Measurements from ENCODE around the gene ATP6AP1.
"Not testable (repeated sequence)": the region's sequence is repeated elsewhere in the genome, so short reads cannot be mapped to it uniquely, and the experiment has no call there.

The ATP6AP1 gene

DNA sequence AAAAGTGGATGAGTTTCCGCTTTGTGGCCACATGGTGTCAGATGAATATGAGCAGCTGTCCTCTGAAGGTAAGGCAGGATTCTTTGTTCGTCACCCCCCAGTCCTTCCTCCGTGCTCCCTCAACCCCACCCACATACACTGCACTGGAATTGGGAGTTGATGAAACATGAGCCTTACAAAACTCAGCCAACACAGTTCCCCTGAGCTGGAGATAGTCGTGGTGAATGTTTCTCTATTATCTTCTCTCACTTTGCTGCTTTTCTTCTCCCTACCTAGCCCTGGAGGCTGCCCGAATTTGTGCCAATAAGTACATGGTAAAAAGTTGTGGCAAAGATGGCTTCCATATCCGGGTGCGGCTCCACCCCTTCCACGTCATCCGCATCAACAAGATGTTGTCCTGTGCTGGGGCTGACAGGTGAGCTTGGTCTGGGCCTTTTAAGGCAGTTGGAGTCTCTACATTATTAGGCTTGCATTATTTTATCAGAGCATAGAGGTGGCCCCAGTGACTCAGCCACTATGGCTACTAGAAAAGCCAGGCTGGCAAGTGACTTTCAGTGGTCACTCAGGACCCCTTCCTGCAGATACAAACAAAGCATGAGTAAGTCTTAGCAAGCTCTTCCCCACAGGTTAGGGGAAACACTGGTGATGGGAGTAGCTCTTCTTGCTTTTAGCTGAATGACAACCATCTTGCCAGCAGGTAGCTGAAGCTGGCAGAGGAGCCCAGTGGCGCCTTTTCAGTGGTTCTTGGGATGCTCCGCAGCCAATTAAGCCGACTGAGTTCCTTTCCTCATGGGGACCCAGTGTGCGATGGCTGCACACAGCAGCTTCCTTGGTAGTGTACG, 28.7 kb upstream of the ATP6AP1 start:
- DNase-seq (ENCODE audit: low spot score) = no peak

DNA sequence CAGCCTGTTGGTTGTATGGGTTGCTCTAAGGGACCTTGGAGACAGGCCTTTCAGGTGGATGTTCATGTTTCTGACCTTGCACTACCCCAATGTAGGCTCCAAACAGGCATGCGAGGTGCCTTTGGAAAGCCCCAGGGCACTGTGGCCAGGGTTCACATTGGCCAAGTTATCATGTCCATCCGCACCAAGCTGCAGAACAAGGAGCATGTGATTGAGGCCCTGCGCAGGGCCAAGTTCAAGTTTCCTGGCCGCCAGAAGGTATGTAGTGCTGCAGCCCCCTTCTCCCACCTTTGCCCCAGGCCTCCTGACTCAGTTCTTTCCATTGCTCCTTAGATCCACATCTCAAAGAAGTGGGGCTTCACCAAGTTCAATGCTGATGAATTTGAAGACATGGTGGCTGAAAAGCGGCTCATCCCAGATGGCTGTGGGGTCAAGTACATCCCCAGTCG, 28.1 kb upstream of the ATP6AP1 start:
- not testable (repeated sequence) for DNase-seq (ENCODE audit: low spot score)

DNA sequence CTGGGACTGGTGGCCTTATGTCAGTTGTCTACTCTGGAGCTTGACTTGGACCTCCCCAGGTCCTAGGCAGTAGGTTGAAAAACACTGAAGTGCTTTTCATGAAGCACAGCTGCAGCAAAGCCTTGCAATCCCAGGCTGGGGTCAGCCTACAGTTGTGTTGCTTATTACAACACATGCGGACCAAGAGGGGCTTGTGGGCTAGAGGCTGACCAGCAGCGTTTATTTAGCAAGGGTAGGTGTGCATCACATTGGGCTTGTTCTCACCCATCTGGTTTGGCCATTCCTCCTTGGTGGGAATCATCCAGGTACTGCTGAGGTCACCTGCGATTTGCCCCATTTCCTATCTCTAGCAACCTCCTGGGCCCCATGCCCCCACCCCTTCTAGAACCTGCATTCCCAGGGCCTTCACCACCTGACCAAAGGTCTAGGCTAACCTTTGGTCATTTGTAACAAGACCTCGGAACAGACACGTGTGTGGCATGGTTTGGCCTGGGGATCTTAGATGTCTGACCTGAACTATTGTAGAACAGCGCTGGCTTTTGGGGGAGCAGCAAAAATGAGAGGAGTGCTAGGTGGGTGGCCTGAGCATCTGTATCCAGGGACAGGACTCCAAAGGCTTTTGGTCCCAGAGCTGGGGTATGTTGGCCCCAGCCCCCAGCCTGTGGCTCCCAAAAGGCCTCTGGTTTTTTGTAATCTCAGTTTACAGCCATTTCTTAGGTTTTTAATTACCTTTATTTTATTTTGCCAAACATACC, 27.3 kb upstream of the ATP6AP1 start:
- DNase-seq (ENCODE audit: low spot score) = no peak

DNA sequence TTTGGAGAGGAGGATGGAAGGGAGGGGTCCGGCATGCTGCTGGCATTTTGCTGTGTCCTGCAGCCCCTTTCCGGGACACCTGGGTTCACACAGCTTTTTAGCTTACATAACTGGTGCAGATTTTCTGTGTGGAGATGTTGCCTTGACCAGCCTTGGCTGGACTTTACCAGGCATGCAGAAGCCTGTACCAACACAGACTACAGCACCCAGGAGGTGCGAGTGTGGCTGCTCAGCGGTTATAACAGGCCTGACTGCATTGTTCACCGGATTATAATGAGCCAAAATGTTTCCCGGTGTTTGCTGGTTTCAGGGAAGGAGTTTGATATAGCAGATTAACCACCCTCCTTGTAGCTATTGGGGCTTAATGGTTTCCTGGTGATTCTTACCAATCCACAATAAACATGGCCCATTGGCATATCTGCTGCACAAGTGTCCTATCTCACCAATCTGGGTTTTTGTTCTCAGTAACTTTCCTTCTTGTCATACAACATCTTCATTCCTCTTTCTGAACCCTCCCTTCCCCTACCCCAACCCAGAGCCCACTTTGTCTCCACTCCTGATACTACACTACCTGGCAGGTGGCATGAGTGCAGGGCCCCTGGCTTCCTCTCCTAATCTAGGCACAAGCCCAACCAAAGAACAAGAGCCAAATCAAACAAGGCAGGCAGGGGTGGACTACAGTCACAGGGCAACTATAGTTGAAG, 26.4 kb upstream of the ATP6AP1 start:
- no peak for DNase-seq (ENCODE audit: low spot score)

DNA sequence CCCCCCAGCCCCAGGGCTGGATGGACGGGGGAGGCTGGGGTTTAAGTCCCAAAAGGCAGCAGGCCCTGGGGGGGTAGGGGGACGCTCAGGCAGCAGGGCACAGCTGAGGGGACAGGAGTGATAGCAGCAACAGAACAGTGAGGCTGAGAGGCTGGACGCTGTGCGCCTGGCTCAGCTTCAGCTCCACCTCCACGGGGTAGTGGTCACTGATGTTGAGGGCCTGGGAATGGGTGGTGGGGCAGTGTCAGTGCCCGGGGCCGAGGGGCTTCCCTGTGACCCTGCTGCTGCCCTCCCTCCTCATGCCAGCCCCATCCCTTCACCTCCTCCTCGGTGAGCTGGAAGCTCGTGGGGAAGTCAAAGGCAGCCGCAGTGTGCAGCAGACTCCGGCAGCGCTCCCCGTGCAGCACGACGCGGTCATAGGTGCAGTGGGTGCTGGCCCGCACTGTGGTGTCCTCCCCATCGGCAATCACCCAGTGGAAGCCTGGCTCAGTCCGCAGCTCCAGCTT, 25.8 kb upstream of the ATP6AP1 start:
- no peak for DNase-seq (ENCODE audit: low spot score)

DNA sequence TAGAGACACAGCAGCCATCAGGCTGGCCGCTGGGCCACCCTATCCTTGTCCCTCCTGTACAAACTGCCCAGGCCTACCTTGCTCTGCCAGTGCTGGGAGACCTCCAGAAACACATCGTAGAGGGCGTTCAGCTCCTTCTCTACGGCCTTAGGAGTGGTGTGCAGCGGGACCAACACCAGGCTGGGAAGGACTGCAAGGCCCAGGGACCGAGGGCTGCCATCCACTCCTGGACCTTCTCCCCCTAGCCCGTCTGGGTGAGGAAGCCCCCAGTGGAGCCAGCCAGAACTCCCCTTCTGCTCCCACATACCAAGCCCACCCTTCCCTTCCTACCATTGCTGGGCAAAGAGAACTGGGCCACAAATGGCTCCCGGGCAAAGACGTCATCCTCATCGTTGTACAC, 25.3 kb upstream of the ATP6AP1 start:
- DNase-seq (ENCODE audit: low spot score) = no peak

DNA sequence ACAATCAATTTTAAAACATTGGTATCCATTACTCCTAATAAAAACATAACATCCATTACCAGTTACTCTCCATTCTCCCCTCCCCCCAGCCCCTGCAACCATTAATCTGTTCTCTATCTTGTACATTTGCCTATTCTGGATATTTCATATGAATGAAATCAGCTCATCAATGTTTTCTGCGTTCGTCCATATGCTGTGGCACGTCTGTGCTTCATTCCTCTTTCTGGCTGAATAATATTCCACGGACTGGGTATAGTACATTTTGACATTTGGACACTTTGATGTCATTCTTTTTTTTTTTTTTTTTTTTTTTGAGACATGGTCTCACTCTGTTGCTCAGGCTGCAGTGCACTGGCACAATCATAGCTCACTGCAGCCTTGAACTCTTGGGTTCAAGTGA, 24.6 kb upstream of the ATP6AP1 start:
- DNase-seq (ENCODE audit: low spot score) = no peak

DNA sequence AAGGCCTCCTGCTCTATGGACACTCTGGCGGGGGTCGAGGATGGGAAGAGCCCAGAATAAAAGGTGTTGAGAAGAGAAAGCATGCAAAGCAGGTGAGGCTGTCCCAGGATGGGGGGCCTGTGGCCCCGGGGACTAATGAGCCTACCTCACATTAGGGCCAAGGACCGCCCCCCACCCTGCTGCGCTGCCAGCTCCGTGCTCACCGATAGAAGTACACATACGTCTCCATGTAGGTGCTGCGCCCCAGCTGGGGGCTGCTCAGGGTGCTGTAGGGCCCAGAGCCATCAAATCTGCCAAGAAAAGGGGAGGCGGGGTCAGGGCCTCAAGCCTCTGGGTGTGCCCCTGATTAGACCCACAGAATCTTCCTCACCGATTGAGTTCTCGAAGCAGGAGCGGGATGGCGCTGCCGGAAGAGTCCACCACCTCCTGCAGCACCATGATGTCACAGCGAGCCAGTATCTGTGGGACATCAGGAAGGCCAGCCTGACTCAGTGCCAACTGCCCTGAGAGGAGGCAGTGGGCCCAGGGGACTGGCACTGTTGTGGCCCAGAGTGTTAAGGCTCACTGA, 23.8 kb upstream of the ATP6AP1 start:
- DNase-seq (ENCODE audit: low spot score) = no peak

DNA sequence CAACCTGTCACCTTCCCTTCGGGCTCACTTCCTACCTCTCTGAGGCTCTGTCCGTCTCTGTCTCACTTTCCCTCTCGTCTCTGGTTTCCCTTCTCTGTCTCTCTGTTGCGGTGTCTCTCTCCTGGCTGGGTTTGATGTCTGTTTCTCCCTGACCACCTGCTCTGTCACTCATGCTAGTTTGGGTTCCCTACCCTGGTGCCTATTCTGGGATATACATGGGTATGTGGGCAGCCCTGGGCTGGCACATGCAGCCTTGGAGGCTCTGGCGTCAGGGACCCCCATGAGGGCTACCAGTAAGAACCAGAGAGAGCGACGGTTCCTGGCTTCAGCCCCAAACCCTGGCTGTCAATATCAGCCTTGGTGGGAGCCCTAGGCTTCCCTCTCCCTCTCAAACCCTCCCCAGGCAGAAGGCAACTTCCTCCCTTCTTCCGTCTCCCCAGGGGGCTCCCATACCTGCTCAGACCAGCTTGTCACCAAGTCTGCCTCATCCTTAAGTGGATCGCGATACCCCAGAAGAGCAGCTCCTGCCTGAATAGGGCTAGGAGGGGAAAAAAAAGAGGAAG, 19.7 kb upstream of the ATP6AP1 start:
- DNase-seq (ENCODE audit: low spot score) = no peak

DNA sequence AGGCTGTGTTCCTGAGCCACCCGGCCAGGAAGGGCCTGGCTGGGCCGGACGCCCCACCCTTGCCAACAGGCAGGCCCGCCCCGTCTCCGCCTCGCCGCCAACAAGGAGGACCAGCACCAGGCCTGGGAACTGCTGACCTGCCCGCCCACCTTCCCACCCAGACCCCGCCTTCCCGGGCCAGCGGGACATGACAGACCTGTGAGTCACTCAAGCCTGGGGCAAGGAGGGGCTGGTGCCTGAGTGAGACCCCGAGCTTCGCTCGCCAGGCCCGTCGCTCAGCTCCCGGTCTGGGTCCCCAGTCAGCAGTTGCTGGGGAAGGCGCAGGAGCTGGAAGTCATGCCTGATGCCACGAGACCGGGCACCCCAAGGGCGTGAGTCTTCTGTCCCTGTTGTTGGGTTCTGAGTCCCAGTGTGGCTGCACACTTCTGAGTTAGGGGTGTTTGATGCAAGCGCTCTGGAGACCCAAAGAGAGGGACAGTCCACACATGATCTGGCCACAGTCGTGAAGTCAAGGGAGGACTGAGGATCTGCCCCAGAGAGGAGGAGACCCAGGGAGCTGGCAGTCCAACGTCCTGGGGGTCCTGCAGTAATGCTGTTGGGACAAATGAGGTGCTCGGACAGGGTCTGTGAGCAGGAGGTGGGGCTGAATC, 19.1 kb upstream of the ATP6AP1 start, which contains the start of gene DNASE1L1:
TSS of gene DNASE1L1 (minus strand) at position 33 of the 650 bp plus-strand sequence. CDS start 3,686 bp downstream, outside the sequence.
- peak; percentile 17 for DNase-seq (ENCODE audit: low spot score)

DNA sequence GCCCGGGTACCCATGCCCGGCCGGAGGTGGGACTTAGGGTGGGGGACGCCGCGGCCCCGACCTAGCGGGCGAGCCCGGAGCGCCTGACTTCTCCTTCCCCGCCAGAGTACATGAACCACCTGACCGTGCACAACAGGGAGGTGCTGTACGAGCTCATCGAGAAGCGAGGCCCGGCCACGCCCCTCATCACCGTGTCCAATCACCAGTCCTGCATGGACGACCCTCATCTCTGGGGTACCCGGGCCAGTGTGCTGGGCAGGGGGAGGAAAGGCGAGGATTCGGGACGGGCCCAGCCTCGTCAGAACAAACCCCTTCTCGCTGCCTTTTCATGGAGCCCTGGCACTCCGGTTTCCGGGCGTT, 16.5 kb upstream of the ATP6AP1 start:
- peak; percentile 49 for DNase-seq (ENCODE audit: low spot score)

DNA sequence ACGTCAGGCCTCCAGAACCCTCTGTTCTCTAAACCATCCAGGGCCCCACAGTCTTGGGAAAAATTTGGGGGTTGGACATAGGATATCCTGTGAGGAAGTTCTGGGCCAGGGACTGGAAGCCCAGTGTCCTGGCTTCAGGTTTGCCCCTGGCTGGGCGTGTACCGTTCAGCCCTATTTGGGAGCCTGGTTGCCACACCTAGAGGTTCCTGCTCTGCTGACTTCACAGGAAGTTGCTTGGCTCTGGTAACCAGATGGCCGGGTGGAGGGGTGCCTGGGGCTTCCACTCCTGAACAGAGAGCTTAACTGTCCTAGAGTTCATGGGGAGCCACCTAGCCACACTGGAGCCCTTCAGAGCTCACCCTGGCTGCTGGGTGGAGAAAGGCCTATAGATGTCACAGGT, 16.0 kb upstream of the ATP6AP1 start:
- no peak for DNase-seq (ENCODE audit: low spot score)

DNA sequence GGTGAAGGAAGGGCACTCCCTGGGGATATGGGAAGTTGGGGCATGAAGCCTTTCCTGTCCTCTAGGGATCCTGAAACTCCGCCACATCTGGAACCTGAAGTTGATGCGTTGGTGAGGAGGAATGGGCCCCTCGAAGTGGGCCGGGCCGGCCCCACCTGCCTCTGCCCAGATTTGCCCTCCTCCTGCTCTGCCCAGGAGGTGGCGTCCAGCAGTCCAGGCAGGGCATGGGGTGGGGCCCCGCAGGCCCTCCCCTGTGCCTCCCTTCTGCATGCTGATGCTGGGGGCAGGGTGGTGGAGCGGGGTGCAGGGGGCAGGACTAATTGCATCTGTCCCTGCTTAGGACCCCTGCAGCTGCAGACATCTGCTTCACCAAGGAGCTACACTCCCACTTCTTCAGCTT, 15.3 kb upstream of the ATP6AP1 start:
- no peak for DNase-seq (ENCODE audit: low spot score)

DNA sequence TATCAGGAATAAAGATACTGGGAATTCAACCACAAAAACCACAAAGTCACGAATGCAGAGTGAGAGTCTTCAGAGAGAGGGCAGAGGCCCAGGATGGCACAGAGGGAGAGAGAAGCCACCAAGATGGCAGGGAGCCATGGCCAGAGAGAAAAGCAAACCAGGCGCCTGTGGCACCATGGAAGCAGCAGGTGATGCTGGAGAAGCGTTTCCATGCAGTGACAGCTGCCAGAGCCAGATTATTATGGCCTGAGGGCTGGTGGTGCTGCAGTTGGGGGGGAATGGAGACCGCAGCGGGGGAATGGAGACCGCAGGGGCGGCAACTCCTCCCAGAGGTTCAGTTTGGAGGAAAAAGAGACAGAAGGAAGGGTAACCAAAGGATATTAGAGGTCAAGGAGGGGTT, 11.3 kb upstream of the ATP6AP1 start:
- no peak for DNase-seq (ENCODE audit: low spot score)

DNA sequence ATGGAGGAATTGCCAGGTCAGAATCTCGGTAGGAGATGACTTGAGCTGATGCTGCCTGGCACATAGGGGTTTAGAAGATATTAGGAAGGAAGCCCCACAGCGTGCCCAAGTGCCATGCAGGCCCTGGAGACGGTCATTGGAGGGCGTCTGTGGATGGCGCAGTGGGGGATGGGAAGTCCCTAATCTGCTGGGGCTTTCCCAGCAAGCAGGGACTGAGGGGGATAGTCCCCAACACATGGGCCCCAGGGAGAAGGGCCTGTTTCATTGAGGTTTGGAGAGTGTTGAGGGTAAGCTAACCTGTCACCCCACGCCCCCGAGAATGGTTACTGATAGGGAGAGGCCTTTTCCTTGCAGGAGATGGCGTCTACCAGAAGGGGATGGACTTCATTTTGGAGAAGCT, 9.3 kb upstream of the ATP6AP1 start:
- no peak for DNase-seq (ENCODE audit: low spot score)

DNA sequence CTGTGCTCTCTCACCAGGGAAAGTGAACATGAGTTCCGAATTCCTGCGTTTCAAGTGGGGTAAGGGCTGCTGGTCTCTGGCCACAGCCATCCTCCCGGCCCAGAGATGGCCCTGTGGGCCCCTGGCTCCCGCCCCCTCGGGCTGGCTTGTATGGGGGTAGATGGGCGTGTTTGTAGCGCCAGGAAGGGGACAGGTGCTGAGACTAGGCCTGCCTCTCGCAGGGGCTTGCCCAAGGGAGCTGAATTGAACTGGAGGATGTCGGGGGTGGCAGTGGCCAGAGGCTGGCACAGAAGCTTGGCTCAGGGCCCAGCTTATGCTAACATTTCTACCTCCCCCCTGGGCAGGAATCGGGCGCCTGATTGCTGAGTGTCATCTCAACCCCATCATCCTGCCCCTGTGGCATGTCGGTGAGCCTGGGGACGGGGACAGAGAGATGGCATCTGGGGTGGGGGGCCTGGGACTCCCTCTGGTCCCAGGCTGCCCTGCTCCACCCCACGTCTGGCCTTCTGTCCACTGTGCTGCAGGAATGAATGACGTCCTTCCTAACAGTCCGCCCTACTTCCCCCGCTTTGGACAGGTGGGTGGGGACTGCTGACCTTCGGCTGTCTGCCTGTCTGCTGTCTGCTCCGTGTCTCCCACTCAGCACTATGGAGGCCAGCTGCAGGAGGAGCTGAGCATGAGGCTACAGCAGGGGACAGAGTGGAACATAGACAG, 8.6 kb upstream of the ATP6AP1 start:
- no peak for DNase-seq (ENCODE audit: low spot score)

DNA sequence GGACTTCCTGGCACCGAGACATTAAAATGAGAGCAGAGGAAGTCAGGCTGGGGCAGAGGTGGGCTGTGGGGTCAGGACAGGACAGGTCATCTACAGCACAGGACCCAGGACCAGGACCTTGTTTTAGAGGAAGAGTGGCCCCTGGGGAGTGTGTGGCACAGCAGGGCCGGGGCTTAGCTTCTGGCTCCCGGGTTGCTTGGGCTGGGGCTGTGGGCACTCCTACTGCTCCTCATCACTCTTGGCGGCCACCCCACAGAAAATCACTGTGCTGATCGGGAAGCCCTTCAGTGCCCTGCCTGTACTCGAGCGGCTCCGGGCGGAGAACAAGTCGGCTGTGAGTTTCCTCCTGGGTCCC, 8.1 kb upstream of the ATP6AP1 start:
- no peak for DNase-seq (ENCODE audit: low spot score)

DNA sequence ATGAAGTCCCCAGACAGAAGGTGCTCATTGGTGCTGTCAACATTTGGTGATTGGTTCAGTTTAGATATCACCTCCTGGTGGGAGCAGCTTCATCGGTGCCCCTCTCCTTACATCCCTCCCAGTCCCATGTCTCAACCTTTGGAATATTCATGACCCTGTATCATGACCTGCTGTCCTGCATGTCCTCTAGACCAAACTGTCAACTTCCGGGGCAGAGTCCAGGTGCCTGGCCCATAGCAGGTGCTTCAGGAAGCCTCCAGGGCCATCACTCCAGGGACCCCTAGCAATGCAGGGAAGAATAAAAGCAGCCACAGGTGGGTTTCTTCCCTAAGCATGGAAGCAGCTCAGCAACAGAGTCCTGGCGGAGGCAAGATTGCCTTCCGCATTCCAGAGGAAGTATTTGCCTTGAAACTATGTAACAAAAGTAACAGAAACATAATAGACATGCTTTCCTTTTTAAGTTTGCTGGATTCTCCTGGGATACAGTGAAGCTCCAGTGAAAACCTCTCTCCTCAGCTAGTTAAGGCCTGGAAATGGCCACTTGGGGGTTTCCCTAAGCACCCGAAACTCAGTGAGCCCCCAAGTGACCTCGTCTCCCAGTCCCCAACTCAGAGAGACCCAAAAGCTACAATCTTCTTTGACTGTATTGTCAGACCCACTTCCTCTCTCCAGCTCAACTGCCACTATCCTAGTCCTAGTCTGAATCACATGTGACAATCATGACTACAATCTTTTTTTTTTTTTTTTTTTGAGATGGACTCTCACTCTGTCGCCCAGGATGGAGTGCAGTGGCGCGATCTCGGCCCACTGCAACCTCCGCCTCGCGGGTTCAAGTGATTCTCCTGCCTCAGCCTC, 1.3 kb upstream of the ATP6AP1 start:
- no peak for DNase-seq (ENCODE audit: low spot score)

DNA sequence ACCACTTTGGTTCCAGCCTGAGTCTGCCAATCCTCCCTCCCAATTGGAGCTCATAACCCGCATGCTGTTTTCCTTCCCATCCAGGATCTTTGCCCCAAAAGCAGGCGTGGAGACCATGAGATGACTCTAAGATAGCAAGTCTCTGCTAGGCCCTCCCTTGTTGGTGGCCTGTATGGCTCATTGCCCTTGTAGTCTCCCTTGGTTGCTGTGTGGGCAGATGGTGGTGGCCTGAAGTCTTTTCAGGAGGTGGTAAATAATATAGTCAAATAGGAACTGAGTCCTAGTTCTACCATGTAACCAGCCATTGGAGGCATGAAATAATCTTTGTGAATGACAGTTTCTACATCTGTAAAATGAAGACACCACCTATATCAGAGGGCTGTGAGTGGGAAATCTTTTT, 1.2 kb downstream of the ATP6AP1 start:
- DNase-seq (ENCODE audit: low spot score) = no peak

DNA sequence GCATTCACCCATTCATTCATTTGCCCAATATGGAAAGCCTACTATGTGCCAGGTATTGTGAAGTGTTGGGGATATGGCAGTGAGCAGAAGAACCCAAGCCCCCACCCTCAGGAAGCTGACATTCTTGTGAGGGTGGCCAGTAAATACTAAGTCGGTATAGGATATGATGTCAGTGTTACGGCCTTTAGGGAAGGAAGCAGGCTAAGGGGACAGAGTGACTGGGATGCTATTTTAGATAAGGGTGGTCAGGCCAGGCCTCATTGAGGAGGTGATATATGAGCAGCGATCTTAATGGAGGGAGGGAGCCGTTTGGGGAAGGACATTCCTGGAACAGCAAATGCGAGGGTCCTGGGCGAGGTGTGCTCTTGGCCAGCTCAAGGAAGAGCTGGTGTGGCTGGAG, 2.0 kb downstream of the ATP6AP1 start:
- no peak for DNase-seq (ENCODE audit: low spot score)

Data from germinal center (tissue), 1 donor.